HEK293T (cell line): ENCODE data around the gene SLCO3A1.

Experiments
- ARNT ChIP-seq: fragments of 450-650 bp; IDR thresholded peaks from 2 replicates; pipeline ENCODE4 v1.6.1; 2017; ENCODE audit warnings: mild to moderate bottlenecking
- BHLHE40 ChIP-seq: fragments of 450-650 bp; IDR thresholded peaks from 2 replicates; pipeline ENCODE4 v1.6.1; 2016; ENCODE audit warnings: mild to moderate bottlenecking, moderate library complexity, borderline replicate concordance
- ELF4 ChIP-seq: fragments of 450-650 bp; IDR thresholded peaks from 2 replicates; pipeline ENCODE4 v1.6.1; 2017; ENCODE audit warnings: antibody characterized with exemption
- FOXA1 ChIP-seq: fragments of 450-650 bp; IDR thresholded peaks from 2 replicates; pipeline ENCODE4 v1.6.1; 2016; ENCODE audit warnings: mild to moderate bottlenecking
- FOXK2 ChIP-seq: fragments of 450-650 bp; IDR thresholded peaks from 2 replicates; pipeline ENCODE4 v1.6.1; 2016; ENCODE audit warnings: mild to moderate bottlenecking
- FOXM1 ChIP-seq: fragments of 450-650 bp; IDR thresholded peaks from 2 replicates; pipeline ENCODE4 v1.6.1; 2017; ENCODE audit warnings: mild to moderate bottlenecking, borderline replicate concordance
- HDGF ChIP-seq: fragments of 450-650 bp; IDR thresholded peaks from 2 replicates; pipeline ENCODE4 v1.6.1; 2017; ENCODE audit warnings: antibody characterized with exemption, borderline replicate concordance
- L3MBTL2 ChIP-seq: fragments of 450-650 bp; conservative IDR thresholded peaks from 2 replicates; pipeline ENCODE4 v1.6.1; 2016; ENCODE audit warnings: mild to moderate bottlenecking
- SP1 ChIP-seq: fragments of 450-650 bp; IDR thresholded peaks from 2 replicates; pipeline ENCODE4 v1.6.1; 2017
- SUZ12 ChIP-seq: fragments of 450-650 bp; IDR thresholded peaks from 2 replicates; pipeline ENCODE4 v1.6.1; 2016; ENCODE audit warnings: mild to moderate bottlenecking
- ZNF384 ChIP-seq: fragments of 450-650 bp; IDR thresholded peaks from 2 replicates; pipeline ENCODE4 v1.6.1; 2016
- TF ChIP-seq, protein P1 (sequence below): fragments of 450-650 bp; IDR thresholded peaks from 2 replicates; pipeline ENCODE4 v1.6.1; 2016

DNA sequence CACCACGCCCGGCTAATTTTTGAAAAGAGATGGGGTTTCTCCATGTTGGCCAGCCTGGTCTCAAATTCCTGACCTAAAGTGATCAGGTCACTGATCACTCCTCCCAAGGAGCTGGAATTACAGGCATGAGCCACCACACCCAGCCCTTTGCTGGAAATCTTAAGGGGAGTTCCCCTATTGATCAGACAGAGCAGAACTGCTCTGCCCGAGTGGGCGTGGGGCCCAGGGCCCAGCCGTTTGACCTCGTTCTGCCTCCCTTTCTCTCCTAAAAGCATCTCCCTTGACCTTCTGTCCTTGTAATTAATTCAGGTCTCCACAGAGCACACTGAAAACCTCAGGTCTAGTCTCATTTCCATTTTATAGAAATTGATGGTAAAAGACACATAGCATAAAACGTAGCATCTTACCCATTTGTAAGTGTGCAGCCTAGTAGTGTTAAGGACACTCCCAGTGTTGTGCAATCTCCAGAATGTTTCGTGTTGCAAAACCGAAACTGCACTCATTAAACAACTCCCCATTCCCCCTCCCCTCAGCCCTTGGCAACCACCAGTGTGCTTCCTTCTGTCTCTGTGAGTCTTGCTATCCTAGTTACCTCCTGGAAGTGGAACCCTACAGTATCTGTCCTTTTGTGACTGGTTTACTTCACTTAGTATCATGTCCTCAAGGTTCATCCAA lies 89.3 kb downstream of the SLCO3A1 start:
- no peak for TF ChIP-seq SP1
- TF ChIP-seq ZNF384: no peak
- TF ChIP-seq, protein P1, sequence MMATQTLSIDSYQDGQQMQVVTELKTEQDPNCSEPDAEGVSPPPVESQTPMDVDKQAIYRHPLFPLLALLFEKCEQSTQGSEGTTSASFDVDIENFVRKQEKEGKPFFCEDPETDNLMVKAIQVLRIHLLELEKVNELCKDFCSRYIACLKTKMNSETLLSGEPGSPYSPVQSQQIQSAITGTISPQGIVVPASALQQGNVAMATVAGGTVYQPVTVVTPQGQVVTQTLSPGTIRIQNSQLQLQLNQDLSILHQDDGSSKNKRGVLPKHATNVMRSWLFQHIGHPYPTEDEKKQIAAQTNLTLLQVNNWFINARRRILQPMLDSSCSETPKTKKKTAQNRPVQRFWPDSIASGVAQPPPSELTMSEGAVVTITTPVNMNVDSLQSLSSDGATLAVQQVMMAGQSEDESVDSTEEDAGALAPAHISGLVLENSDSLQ: no peak
- TF ChIP-seq ELF4: no peak
- TF ChIP-seq SUZ12: no peak
- TF ChIP-seq FOXA1: no peak
- no peak for TF ChIP-seq FOXK2
- TF ChIP-seq HDGF: no peak
- TF ChIP-seq ARNT: no peak
- no peak for TF ChIP-seq L3MBTL2
- no peak for TF ChIP-seq FOXM1
- TF ChIP-seq BHLHE40: no peak
